Activated naive CD4-positive, alpha-beta T cell treated with anti-CD3 and anti-CD28 coated beads, Interleukin-2, amount 10 ng/mL, durations not matched to agents 5 hours and 36 hours (primary cell): ENCODE data around the gene COTL1. TPM values are rescaled to one million over a fixed set of nuclear protein-coding genes. Genes with fewer than 3 reads are reported as not detected.

Experiments
- total RNA-seq, 2 experiments: library from RNA; stranded (reverse); gene quantifications; one replicate each; pipeline ENCODE4 v1.2.3, GENCODE V29; 2021

The COTL1 gene, protein sequence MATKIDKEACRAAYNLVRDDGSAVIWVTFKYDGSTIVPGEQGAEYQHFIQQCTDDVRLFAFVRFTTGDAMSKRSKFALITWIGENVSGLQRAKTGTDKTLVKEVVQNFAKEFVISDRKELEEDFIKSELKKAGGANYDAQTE
- 100 to 1,000 TPM; 483 to 487 TPM for total RNA-seq

DNA sequence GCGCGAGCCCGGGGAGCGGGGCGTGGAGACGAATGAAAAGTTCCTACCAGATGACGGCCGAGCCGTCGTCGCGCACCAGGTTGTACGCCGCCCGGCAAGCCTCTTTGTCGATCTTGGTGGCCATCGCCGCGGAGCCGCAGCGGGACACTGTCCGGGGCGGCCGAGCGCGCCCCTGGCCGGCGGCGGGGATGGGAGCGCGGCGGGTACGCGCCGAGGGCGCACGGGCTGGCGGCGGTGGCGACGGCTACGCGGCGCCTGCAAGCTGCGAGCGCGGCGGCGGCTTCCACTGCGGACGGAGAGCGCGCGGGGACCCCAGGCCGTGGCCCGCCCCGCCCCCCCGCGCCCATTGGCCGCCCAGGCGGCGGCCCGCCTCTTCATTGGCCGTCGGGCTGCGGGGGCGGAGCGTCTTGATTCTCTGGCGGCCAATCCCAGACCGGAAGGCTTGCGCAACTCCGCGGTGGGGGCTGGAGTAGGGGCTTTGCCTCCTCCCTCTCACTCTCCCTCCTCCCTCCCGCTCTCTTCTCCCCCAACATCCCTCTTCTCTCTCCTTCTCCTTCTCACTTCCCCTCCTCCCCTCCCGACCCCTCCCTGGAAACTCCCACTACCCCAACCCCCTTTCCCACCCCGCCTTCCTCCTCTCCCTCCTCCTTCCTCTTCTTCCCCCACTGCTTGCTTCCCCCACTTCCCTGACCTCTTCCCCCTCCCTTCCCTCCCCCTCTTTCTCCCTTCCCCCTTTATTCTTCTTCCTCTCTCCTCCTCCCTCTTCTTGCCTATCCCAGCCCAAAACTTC lies at the start of gene COTL1:
TSS of gene COTL1 (minus strand) at position 288 of the 790 bp plus-strand sequence. CDS start at position 124, 164 bp downstream.

DNA sequence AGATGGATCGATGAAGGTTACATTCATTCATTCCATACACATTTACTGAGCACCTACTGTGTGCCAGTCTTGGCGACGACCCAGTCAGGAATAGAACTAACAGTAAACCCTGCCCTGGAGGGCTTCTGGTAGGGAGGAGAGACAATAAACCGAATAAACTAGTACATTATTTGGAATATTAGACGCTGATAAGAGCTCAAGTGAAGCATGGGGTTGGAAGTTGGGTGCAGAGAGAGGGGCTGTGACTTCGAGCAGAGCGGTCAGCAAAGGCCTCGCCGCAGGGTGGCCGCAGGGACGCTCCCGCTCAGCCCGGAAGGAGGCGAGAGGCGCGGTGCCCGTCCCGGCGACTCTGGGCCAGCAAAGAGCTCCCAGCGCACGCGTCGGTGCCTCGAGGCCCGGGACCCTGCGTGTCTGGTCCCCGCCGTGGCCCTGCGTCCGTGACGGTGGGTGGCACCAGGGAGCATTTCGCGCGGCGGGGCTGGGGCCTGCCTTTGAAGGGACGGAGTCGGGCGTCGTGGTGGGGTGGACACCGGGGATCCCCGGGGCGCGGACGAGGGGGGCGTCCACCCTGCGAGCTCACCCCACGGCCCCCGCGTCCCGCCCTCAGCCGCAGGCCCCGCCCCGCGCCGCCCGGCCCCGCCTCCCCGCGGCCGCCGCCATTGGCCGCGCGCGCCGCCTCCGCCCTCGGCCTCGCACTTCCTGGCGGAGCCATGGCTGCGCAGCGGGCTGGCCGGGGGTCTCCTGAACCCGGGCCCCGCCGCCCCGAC lies 30.1 kb upstream of the COTL1 start, which contains the start of gene KLHL36:
TSS of gene KLHL36 (plus strand) at position 684 of the 767 bp plus-strand sequence. CDS start 2,357 bp downstream, outside the sequence.

Other genes with a start within 250 kb of the COTL1 start
- not detected for gene ATP2C2, start 249.5 kb downstream of the COTL1 start, total RNA-seq
- gene MEAK7, start 113.4 kb downstream of the COTL1 start, total RNA-seq = 10 to 100 TPM; 40.5 to 43.9 TPM
- 10 to 100 TPM; 58.4 to 60.8 TPM for gene KLHL36, start 30.4 kb upstream of the COTL1 start, total RNA-seq
- gene USP10, start 81.9 kb upstream of the COTL1 start, total RNA-seq = 10 to 100 TPM; 82.6 to 87.3 TPM
- 1 to 10 TPM in 1 of 2 experiments, under 1 TPM in 1; 0.58 to 1.0 TPM for gene CRISPLD2, start 201.9 kb upstream of the COTL1 start, total RNA-seq